Left colon (tissue), 2 donors: ENCODE results near the gene DHX15. TPM values are rescaled to one million over a fixed set of nuclear protein-coding genes. Genes with fewer than 3 reads are reported as not detected.
A peak's percentile ranks its signal among the peaks of the same experiment; 100 is the strongest.

Source experiments
- ATAC-seq: fragments of 200-7000 bp; cut with Tn5 transposase; one replicate; pipeline ENCODE4 v1.9.1; 2020; ENCODE audit warnings: mild to moderate bottlenecking, moderate library complexity
- DNase-seq, 2 donors: peaks; one replicate each; pipeline ENCODE4 v3.0.0-alpha.2; 2020
- intact Hi-C, 2 donors: fragments of 100-400 bp; cut with DNase I in 1 of 2; cut with micrococcal nuclease in 1 of 2; formaldehyde crosslinking; loops; one replicate each; pipeline versions ENCODE4 v1.11.2 to v1.14.0; 2022; cut with DNase I, micrococcal nuclease
- long read RNA-seq: library from polyadenylated mRNA; unstranded; transcript quantifications from one replicate; pipeline ENCODE4 v2.0.0, GENCODE V29; 2021
- total RNA-seq, 2 donors: library from RNA; stranded (reverse); fragmentation: NEBNext Ultra II Directional; extraction: Animal tissue kit (Norgen Biotek cat#: 25700); gene quantifications; one replicate each; pipeline ENCODE4 v1.2.1, GENCODE V29; 2021
- donor health status: DM: no; HTN: no; CAD: no.
- donor health status: DM: yes; HTN: yes; CAD: no.

The DHX15 gene
- 100 to 1,000 TPM; 114 to 124 TPM for total RNA-seq
- long read RNA-seq, transcript DHX15-201 (14 exons, 2,994 nt), result major isoform, 131 of 176 reads
- long read RNA-seq, partial matches to known transcripts, result 29 of 176 reads
- long read RNA-seq, other reads (novel, unspliced or antisense), result 14 of 176 reads

- intact Hi-C loops, result no loop called here
- peak; percentile 91 for ATAC-seq
- peak; percentile 97 to 98 for DNase-seq
These were observed at the start of gene DHX15 for GRCh38 chr4:24584211-24584850. Gene DHX15, minus strand, starts transcription at chr4:24584554. Its CDS starts 161 bp downstream, at chr4:24584393.

- no peak for ATAC-seq
- intact Hi-C loops, result no loop called here
- no peak for DNase-seq
These were observed 47.7 kb upstream of the DHX15 start for GRCh38 chr4:24632011-24632410.

- no peak for ATAC-seq
- no peak for DNase-seq
- intact Hi-C loops, result no loop called here
These were observed 46.6 kb upstream of the DHX15 start for GRCh38 chr4:24630937-24631336.

- no peak for ATAC-seq
- intact Hi-C loops, result no loop called here
- no peak for DNase-seq
These were observed 40.7 kb upstream of the DHX15 start for GRCh38 chr4:24625091-24625490.

GRCh38 chr4:24624381-24624780 lies 40.0 kb upstream of the DHX15 start:
- ATAC-seq (no peak), DNase-seq (no peak)
- intact Hi-C loops, result no loop called here

GRCh38 chr4:24622146-24622834 lies 37.9 kb upstream of the DHX15 start:
- no peak for DNase-seq

GRCh38 chr4:24615977-24616376 lies 31.6 kb upstream of the DHX15 start:
- DNase-seq (no peak), ATAC-seq (peak; percentile 76)
- intact Hi-C loops, result no loop called here

More at GRCh38 chr4:24622146-24622834, 37.9 kb upstream of the DHX15 start:
- no peak for ATAC-seq
- intact Hi-C loops, result no loop called here

GRCh38 chr4:24614881-24615280 lies 30.5 kb upstream of the DHX15 start:
- ATAC-seq (peak; percentile 95), DNase-seq (no peak)
- intact Hi-C loops, result no loop called here

- intact Hi-C loops, result no loop called here
- DNase-seq, result no peak
These were observed 29.1 kb upstream of the DHX15 start for GRCh38 chr4:24613502-24613901.

GRCh38 chr4:24611575-24611974 lies 27.2 kb upstream of the DHX15 start:
- no peak for ATAC-seq
- no peak for DNase-seq

More at GRCh38 chr4:24613502-24613901, 29.1 kb upstream of the DHX15 start:
- ATAC-seq, result no peak

GRCh38 chr4:24607334-24607733 lies 23.0 kb upstream of the DHX15 start:
- intact Hi-C loops, result no loop called here
- ATAC-seq, result no peak
- no peak for DNase-seq

More at GRCh38 chr4:24611575-24611974, 27.2 kb upstream of the DHX15 start:
- intact Hi-C loops, result no loop called here

- ATAC-seq (no peak), DNase-seq (no peak)
- intact Hi-C loops, result no loop called here
These were observed 20.9 kb upstream of the DHX15 start for GRCh38 chr4:24605216-24605615.

GRCh38 chr4:24604558-24605214 lies 20.3 kb upstream of the DHX15 start:
- DNase-seq, result no peak
- peak; percentile 72 for ATAC-seq
- intact Hi-C loops, result no loop called here

GRCh38 chr4:24603343-24603742 lies 19.0 kb upstream of the DHX15 start:
- DNase-seq (no peak), ATAC-seq (no peak)
- intact Hi-C loops, result no loop called here

GRCh38 chr4:24601121-24601520 lies 16.8 kb upstream of the DHX15 start:
- intact Hi-C loops, result no loop called here
- no peak for ATAC-seq
- no peak for DNase-seq

GRCh38 chr4:24599275-24599674 lies 14.9 kb upstream of the DHX15 start:
- ATAC-seq (no peak), DNase-seq (no peak)
- intact Hi-C loops, result no loop called here

GRCh38 chr4:24598025-24598424 lies 13.7 kb upstream of the DHX15 start:
- ATAC-seq, result peak; percentile 95
- intact Hi-C loops, result no loop called here
- peak; percentile 78 to 79 for DNase-seq

- DNase-seq (no peak), ATAC-seq (no peak)
These were observed 11.3 kb upstream of the DHX15 start for GRCh38 chr4:24595659-24596058.

GRCh38 chr4:24594887-24595286 lies 10.5 kb upstream of the DHX15 start:
- DNase-seq (no peak), ATAC-seq (no peak)
- intact Hi-C loops, result no loop called here

More at GRCh38 chr4:24595659-24596058, 11.3 kb upstream of the DHX15 start:
- intact Hi-C loops, result no loop called here

GRCh38 chr4:24589448-24589847 lies 5.1 kb upstream of the DHX15 start:
- ATAC-seq (no peak), DNase-seq (no peak)
- intact Hi-C loops, result no loop called here
